ENCODE measurements around the gene MYO1B. TPM values are rescaled to one million over a fixed set of nuclear protein-coding genes. Genes with fewer than 3 reads are reported as not detected.

Gene MYO1B
- polyA plus RNA-seq, 3 donors: 0.01 TPM; not detected in 2

GRCh38 chr2:191276792-191277465, 31.7 kb downstream of the MYO1B start:
- no peaks in the 10 kb centered on the region for H3K36me3 ChIP-seq (replicated peaks in 1 of 2; ENCODE audit: control insufficient read depth in 1 of 2, insufficient read depth in 2 of 2, low read length in 2 of 2)
- DNase-seq: no peak
- H3K36me3 Mint-ChIP-seq: no peaks in the 10 kb centered on the region
- no peak overlapping the region for H3K4me3 ChIP-seq (replicated peaks in 1 of 3; ENCODE audit: low read depth in 2 of 3, low read length in 3 of 3)
- H3K9me3 ChIP-seq (replicated peaks in 1 of 2; ENCODE audit: control insufficient read depth in 1 of 2, insufficient read depth in 1 of 2, low read length in 2 of 2): no peaks in the 10 kb centered on the region
- no peak overlapping the region for H2AFZ ChIP-seq (ENCODE audit: insufficient read depth, low read depth, low read length, poor library complexity, severe bottlenecking)
- no peaks in the 10 kb centered on the region for H3K27me3 ChIP-seq (ENCODE audit: control insufficient read depth in 2 of 2, insufficient read depth in 2 of 2, low read length in 2 of 2)
- peaks cover 8% of the 10 kb centered on the region for H3K4me1 Mint-ChIP-seq
- H3K4me3 Mint-ChIP-seq: no peak overlapping the region
- no peak overlapping the region for H3K27ac ChIP-seq (ENCODE audit: low read depth in 1 of 2, low read length in 2 of 2)
- no peaks in the 10 kb centered on the region for H3K79me2 ChIP-seq (ENCODE audit: insufficient read depth, low read length)
- no peak overlapping the region for H3K27ac Mint-ChIP-seq
- H3K9me3 Mint-ChIP-seq: no peaks in the 10 kb centered on the region
- H3K4me2 ChIP-seq (replicated peaks; ENCODE audit: extremely low read depth, low read length, poor library complexity, severe bottlenecking): no peak overlapping the region
- no peaks in the 10 kb centered on the region for H4K20me1 ChIP-seq (ENCODE audit: insufficient read depth, low read length)
- no peaks in the 10 kb centered on the region for H3K27me3 Mint-ChIP-seq (ENCODE audit: low read depth in 3 of 3)
- intact Hi-C loops (cut with micrococcal nuclease): no loop called here
- no CpG with 5 or more reads among the region's 5 CpGs for WGBS (ENCODE audit: insufficient coverage)
- H3K9ac ChIP-seq (ENCODE audit: insufficient read depth, low read length, poor library complexity, severe bottlenecking): no peak overlapping the region
- H3K4me1 ChIP-seq (ENCODE audit: control insufficient read depth in 1 of 2, insufficient read depth in 2 of 2, low read length in 2 of 2): peaks cover 0 to 4% of the 10 kb centered on the region in 2 donors
- no peak for TF ChIP-seq CTCF (IDR thresholded peaks at IDR 0.05)

- Mint-ChIP-seq H3K4me3 (no peak overlapping the region), H3K9me3 (no peaks in the 10 kb centered on the region), H3K27me3 (ENCODE audit: low read depth in 3 of 3) (no peaks in the 10 kb centered on the region), H3K4me1 (no peaks in the 10 kb centered on the region), H3K36me3 (no peaks in the 10 kb centered on the region), H3K27ac (no peak overlapping the region)
- H3K9me3 ChIP-seq (replicated peaks in 1 of 2; ENCODE audit: control insufficient read depth in 1 of 2, insufficient read depth in 1 of 2, low read length in 2 of 2): no peaks in the 10 kb centered on the region
- no peaks in the 10 kb centered on the region for H4K20me1 ChIP-seq (ENCODE audit: insufficient read depth, low read length)
- H3K9ac ChIP-seq (ENCODE audit: insufficient read depth, low read length, poor library complexity, severe bottlenecking): no peak overlapping the region
- no peak overlapping the region for H3K4me2 ChIP-seq (replicated peaks; ENCODE audit: extremely low read depth, low read length, poor library complexity, severe bottlenecking)
- H3K4me1 ChIP-seq (ENCODE audit: control insufficient read depth in 1 of 2, insufficient read depth in 2 of 2, low read length in 2 of 2): no peaks in the 10 kb centered on the region
- no peaks in the 10 kb centered on the region for H3K27me3 ChIP-seq (ENCODE audit: control insufficient read depth in 2 of 2, insufficient read depth in 2 of 2, low read length in 2 of 2)
- WGBS (ENCODE audit: insufficient coverage): 98% methylated on average over 4 of the region's 7 CpGs
- H2AFZ ChIP-seq (ENCODE audit: insufficient read depth, low read depth, low read length, poor library complexity, severe bottlenecking): no peak overlapping the region
- no peak overlapping the region for H3K4me3 ChIP-seq (replicated peaks in 1 of 3; ENCODE audit: low read depth in 2 of 3, low read length in 3 of 3)
- DNase-seq: no peak
- TF ChIP-seq CTCF (IDR thresholded peaks at IDR 0.05): no peak
- H3K36me3 ChIP-seq (replicated peaks in 1 of 2; ENCODE audit: control insufficient read depth in 1 of 2, insufficient read depth in 2 of 2, low read length in 2 of 2): no peaks in the 10 kb centered on the region
- intact Hi-C loops (cut with micrococcal nuclease): no loop called here
- H3K79me2 ChIP-seq (ENCODE audit: insufficient read depth, low read length): no peaks in the 10 kb centered on the region
- H3K27ac ChIP-seq (ENCODE audit: low read depth in 1 of 2, low read length in 2 of 2): no peak overlapping the region
Measured at GRCh38 chr2:191280290-191280689, 35.1 kb downstream of the MYO1B start.

Measured in CD14-positive monocyte (primary cell).